Breast epithelium (tissue), 3 donors: ENCODE measurements around the gene C17orf100.

Source experiments
- POLR2A ChIP-seq: fragments of 450-650 bp; IDR thresholded peaks from one replicate; pipeline ENCODE4 v1.6.1; 2016; ENCODE audit warnings: antibody characterized with exemption, mild to moderate bottlenecking, moderate library complexity
- TF ChIP-seq, protein P1 (sequence below), 3 donors: fragments of 450-650 bp; IDR thresholded peaks; one replicate each; pipeline ENCODE4 v1.5.1; 2016 to 2017; ENCODE audit warnings: antibody characterized with exemption in 3 of 3, mild to moderate bottlenecking in 3 of 3, moderate library complexity in 3 of 3

DNA sequence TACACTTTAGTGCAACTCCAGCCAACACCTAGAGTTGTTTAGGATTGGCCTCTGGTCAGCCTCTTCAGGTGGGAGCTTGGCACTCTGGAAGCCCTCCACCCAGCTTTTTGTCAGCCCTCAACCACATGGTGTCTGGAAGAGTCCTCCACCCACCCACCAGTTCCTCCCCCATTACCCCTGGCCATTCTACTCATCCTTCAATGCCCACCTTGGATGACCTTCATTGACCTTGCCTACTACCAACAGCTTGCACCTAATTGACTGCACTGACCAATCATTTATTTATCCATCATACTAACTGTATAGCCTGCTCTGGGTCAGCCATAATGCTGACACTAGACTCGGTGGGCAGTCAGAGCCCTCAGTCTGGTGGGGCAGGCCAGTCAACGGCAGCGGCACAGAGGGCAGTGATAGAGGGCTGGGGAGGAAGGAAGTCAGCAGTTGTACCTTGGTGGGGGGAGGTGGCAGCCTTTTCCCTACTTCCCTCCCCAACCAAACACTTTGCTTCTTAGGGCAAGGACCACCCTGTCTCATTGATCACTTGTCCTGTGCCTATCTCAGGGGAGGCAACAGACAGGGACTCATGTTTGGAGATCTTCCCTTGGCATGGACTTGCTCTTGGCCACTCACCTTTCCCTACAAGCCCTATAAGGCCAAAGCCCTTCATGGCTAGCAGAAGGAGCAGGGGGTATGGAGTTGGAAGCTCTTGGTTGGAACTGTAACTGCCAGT is 32.3 kb downstream of the C17orf100 start:
- TF ChIP-seq, protein P1, sequence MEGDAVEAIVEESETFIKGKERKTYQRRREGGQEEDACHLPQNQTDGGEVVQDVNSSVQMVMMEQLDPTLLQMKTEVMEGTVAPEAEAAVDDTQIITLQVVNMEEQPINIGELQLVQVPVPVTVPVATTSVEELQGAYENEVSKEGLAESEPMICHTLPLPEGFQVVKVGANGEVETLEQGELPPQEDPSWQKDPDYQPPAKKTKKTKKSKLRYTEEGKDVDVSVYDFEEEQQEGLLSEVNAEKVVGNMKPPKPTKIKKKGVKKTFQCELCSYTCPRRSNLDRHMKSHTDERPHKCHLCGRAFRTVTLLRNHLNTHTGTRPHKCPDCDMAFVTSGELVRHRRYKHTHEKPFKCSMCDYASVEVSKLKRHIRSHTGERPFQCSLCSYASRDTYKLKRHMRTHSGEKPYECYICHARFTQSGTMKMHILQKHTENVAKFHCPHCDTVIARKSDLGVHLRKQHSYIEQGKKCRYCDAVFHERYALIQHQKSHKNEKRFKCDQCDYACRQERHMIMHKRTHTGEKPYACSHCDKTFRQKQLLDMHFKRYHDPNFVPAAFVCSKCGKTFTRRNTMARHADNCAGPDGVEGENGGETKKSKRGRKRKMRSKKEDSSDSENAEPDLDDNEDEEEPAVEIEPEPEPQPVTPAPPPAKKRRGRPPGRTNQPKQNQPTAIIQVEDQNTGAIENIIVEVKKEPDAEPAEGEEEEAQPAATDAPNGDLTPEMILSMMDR (IDR thresholded peaks at IDR 0.05), result no peak
- TF ChIP-seq POLR2A, result no peak
